Daoy (cell line): Measurements from ENCODE around the gene ZMYM2. TPM values are rescaled to one million over a fixed set of nuclear protein-coding genes. Genes with fewer than 3 reads are reported as not detected.
"Not testable (repeated sequence)": the region's sequence is repeated elsewhere in the genome, so short reads cannot be mapped to it uniquely, and the experiment has no call there.

Experiments used
- DNase-seq: peaks from one replicate; pipeline ENCODE4 v3.0.0-alpha.2; 2015; ENCODE audit warnings: low read depth
- total RNA-seq: library from RNA; depleted of rRNA; stranded (reverse); fragments of >200 nt; shearing (Covaris generic); gene quantifications from 2 replicates; pipeline ENCODE4 v1.2.3, GENCODE V29; 2014

ZMYM2 gene
- total RNA-seq, 1 experiment from 2014 or later = 18.9 TPM

- DNase-seq = no peak
Observed at GRCh38 chr13:19982447-19983043, 24.0 kb downstream of the ZMYM2 start.

- DNase-seq = peak; percentile 3
Observed at GRCh38 chr13:19984430-19985218, 26.1 kb downstream of the ZMYM2 start.

- no peak for DNase-seq
Observed at GRCh38 chr13:19985219-19985556, 26.7 kb downstream of the ZMYM2 start.

GRCh38 chr13:19991531-19991930 is 33.0 kb downstream of the ZMYM2 start:
- DNase-seq = no peak

- no peak for DNase-seq
Observed at GRCh38 chr13:19993024-19993423, 34.5 kb downstream of the ZMYM2 start.

GRCh38 chr13:19998960-19999359 is 40.4 kb downstream of the ZMYM2 start:
- DNase-seq = no peak

GRCh38 chr13:20000062-20000552 is 41.6 kb downstream of the ZMYM2 start:
- no peak for DNase-seq

- DNase-seq = no peak
Observed at GRCh38 chr13:20001366-20002190, 43.1 kb downstream of the ZMYM2 start.

- DNase-seq = no peak
Observed at GRCh38 chr13:20002787-20003186, 44.3 kb downstream of the ZMYM2 start.

- no peak for DNase-seq
Observed at GRCh38 chr13:20006206-20006605, 47.7 kb downstream of the ZMYM2 start.

GRCh38 chr13:20015763-20016162 is 57.2 kb downstream of the ZMYM2 start:
- no peak for DNase-seq

- DNase-seq = no peak
Observed at GRCh38 chr13:20016649-20017364, 58.3 kb downstream of the ZMYM2 start.

- DNase-seq = no peak
Observed at GRCh38 chr13:20017365-20017711, 58.8 kb downstream of the ZMYM2 start.

GRCh38 chr13:20019043-20019442 is 60.5 kb downstream of the ZMYM2 start:
- no peak for DNase-seq

- DNase-seq = no peak
Observed at GRCh38 chr13:20024702-20025101, 66.2 kb downstream of the ZMYM2 start.

GRCh38 chr13:20028953-20029352 is 70.4 kb downstream of the ZMYM2 start:
- no peak for DNase-seq

GRCh38 chr13:20033486-20033885 is 75.0 kb downstream of the ZMYM2 start:
- no peak for DNase-seq

GRCh38 chr13:20035130-20035529 is 76.6 kb downstream of the ZMYM2 start:
- DNase-seq = peak; percentile 3

GRCh38 chr13:20037908-20038307 is 79.4 kb downstream of the ZMYM2 start:
- no peak for DNase-seq

- not testable (repeated sequence) for DNase-seq
Observed at GRCh38 chr13:20042603-20043002, 84.1 kb downstream of the ZMYM2 start.

- no peak for DNase-seq
Observed at GRCh38 chr13:20043207-20043925, 84.8 kb downstream of the ZMYM2 start.
